GM12891 (cell line): ENCODE results near the gene TUSC2.

ENCODE experiments used
- POLR2A ChIP-seq: IDR thresholded peaks from 2 replicates; pipeline ENCODE4 v1.6.1; 2011; ENCODE audit warnings: low read depth, low read length, control low read depth
- POLR2AphosphoS5 ChIP-seq: IDR thresholded peaks from 2 replicates; pipeline ENCODE4 v1.6.1; 2011; ENCODE audit warnings: low read depth, low read length, control low read depth
- TAF1 ChIP-seq: IDR thresholded peaks from 2 replicates; pipeline ENCODE4 v1.6.1; 2011; ENCODE audit warnings: low read depth, low read length, control low read depth

DNA sequence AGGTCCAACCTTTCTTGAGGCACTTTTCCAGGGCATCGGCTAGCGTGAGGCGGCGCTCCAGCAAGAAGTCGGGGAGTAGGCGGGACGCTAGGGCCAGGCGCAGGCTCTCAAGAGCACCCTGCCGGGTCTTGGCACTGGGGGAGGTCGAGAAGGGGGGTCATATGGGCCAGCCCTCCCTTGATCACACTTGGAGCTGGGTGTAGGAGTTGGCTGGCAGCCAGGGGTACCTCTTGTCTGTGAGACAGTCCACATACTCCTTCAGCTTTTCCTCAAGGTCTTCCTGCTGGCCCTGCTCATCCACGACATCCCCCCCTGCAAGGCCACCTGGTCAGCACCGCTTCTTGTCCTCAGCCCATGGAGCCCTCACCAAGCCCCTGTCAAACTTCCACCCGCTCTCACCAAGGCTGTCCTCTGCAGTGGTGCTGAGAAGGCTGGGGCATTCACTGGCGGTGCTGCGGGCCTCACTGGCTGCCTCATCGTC, 37.8 kb downstream of the TUSC2 start:
- TF ChIP-seq POLR2A (no peak), POLR2AphosphoS5 (no peak), TAF1 (no peak)
